ENCODE results near the gene PBX1.

- TF ChIP-seq EGR1 (IDR thresholded peaks at IDR 0.05; ENCODE audit: low read depth in 2 of 2) (no peak), CTCF (IDR thresholded peaks at IDR 0.05; ENCODE audit: low read depth, low read length, missing input control) (no peak), YY1 (IDR thresholded peaks at IDR 0.05) (no peak), JUND (IDR thresholded peaks at IDR 0.05) (no peak)
- TF ChIP-seq, protein P1, sequence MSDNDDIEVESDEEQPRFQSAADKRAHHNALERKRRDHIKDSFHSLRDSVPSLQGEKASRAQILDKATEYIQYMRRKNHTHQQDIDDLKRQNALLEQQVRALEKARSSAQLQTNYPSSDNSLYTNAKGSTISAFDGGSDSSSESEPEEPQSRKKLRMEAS (IDR thresholded peaks at IDR 0.05), result no peak
Measured at GRCh38 chr1:164803366-164803765, 244.4 kb downstream of the PBX1 start.
